Measurements from ENCODE around the gene PARPBP.

DNA sequence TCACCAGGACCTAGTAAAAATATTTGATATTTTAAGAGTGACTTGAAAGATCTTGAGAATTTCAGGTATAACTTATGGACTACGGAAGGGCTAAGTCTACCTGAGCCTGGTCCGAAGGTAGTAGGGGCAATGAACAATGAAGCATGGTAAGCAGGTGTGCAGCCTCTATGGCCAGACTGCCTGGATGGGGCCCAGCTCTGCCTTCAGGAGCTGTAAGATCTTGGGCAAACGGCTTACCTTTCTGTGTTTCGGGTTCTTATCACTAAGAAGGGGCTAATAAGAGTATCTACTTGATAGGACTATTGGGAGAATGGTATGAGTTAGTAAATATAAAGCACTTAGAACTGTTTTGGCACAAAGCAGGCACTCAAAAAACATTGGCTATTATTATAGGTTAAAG is 39.1 kb upstream of the PARPBP start:
- no peak for TF ChIP-seq POLR2A (IDR thresholded peaks at IDR 0.05)
- TF ChIP-seq, protein P1, sequence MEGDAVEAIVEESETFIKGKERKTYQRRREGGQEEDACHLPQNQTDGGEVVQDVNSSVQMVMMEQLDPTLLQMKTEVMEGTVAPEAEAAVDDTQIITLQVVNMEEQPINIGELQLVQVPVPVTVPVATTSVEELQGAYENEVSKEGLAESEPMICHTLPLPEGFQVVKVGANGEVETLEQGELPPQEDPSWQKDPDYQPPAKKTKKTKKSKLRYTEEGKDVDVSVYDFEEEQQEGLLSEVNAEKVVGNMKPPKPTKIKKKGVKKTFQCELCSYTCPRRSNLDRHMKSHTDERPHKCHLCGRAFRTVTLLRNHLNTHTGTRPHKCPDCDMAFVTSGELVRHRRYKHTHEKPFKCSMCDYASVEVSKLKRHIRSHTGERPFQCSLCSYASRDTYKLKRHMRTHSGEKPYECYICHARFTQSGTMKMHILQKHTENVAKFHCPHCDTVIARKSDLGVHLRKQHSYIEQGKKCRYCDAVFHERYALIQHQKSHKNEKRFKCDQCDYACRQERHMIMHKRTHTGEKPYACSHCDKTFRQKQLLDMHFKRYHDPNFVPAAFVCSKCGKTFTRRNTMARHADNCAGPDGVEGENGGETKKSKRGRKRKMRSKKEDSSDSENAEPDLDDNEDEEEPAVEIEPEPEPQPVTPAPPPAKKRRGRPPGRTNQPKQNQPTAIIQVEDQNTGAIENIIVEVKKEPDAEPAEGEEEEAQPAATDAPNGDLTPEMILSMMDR (IDR thresholded peaks at IDR 0.05): no peak
